Activated CD8-positive, alpha-beta memory T cell treated with anti-CD3 and anti-CD28 coated beads for 36 hours (primary cell): ENCODE measurements around the gene LUZP1. TPM values are rescaled to one million over a fixed set of nuclear protein-coding genes. Genes with fewer than 3 reads are reported as not detected.

Experiments used
- CTCF ChIA-PET: fragments of 350-600 bp; sonication (Branson Sonifier 250); formaldehyde crosslinking; loops from one replicate; lab custom pipeline; 2021; ENCODE audit warnings: antibody characterized with exemption; lab: Charles Lee
- POLR2A ChIA-PET: fragments of 350-600 bp; sonication (Branson Sonifier 250); formaldehyde crosslinking; loops from one replicate; lab custom pipeline; 2021; ENCODE audit warnings: antibody characterized with exemption; lab: Charles Lee
- total RNA-seq, 2 experiments: library from RNA; stranded (reverse); gene quantifications; one replicate each; pipeline ENCODE4 v1.2.3, GENCODE V29; 2021

LUZP1 gene
- total RNA-seq, 2 experiments from 2014 or later: 20.4 to 20.7 TPM

GRCh38 chr1:23103001-23103889 lies 65.4 kb downstream of the LUZP1 start:
- CTCF ChIA-PET: interaction anchor here (0.9 to 14.4 kb wide), 2 partner anchors 16 to 79 kb away, joined by 4 to 219 read pairs; no protein-coding TSS in a partner anchor
- POLR2A ChIA-PET: interaction anchor here (1.2 to 1.4 kb wide), 3 partner anchors 9 to 241 kb away, joined by 3 to 5 read pairs (median 4); partner anchors contain the start of gene HNRNPR

- ChIA-PET POLR2A (interaction anchor here (0.6 to 1.4 kb wide), 4 partner anchors 10 to 242 kb away, joined by 3 to 5 read pairs (median 4); partner anchors contain the start of genes HNRNPR and LUZP1), CTCF (interaction anchor here (14.4 kb wide), 1 partner anchor 80 kb away, joined by 219 read pairs; no protein-coding TSS in a partner anchor)
These were observed 66.4 kb downstream of the LUZP1 start for GRCh38 chr1:23102289-23102688.

GRCh38 chr1:23101887-23102286 lies 66.8 kb downstream of the LUZP1 start:
- ChIA-PET CTCF (interaction anchor here (14.4 kb wide), 1 partner anchor 81 kb away, joined by 219 read pairs; no protein-coding TSS in a partner anchor), POLR2A (interaction anchor here (0.6 to 1.4 kb wide), 2 partner anchors 67 to 242 kb away, joined by 3 to 4 read pairs; partner anchors contain the start of genes HNRNPR and LUZP1)

GRCh38 chr1:23101101-23101827 lies 67.4 kb downstream of the LUZP1 start:
- ChIA-PET POLR2A (interaction anchor here (0.7 to 2.4 kb wide), 2 partner anchors 9 to 82 kb away, joined by 6 to 8 read pairs; no protein-coding TSS in a partner anchor), CTCF (interaction anchor here (1.1 to 14.4 kb wide), 3 partner anchors 7 to 81 kb away, joined by 3 to 219 read pairs (median 5); no protein-coding TSS in a partner anchor)

GRCh38 chr1:23100074-23100748 lies 68.4 kb downstream of the LUZP1 start:
- ChIA-PET CTCF (interaction anchor here (1.0 to 14.4 kb wide), 5 partner anchors 9 to 125 kb away, joined by 3 to 219 read pairs (median 5); no protein-coding TSS in a partner anchor), POLR2A (interaction anchor here (0.6 to 2.4 kb wide), 3 partner anchors 10 to 83 kb away, joined by 4 to 8 read pairs (median 6); no protein-coding TSS in a partner anchor)

GRCh38 chr1:23099171-23099536 lies 69.5 kb downstream of the LUZP1 start:
- ChIA-PET POLR2A (interaction anchor here (2.4 kb wide), 1 partner anchor 84 kb away, joined by 6 read pairs; no protein-coding TSS in a partner anchor), CTCF (interaction anchor here (0.6 to 14.4 kb wide), 11 partner anchors 9 to 248 kb away, joined by 3 to 219 read pairs (median 5); no protein-coding TSS in a partner anchor)

- POLR2A ChIA-PET: interaction anchor here (2.4 kb wide), 1 partner anchor 85 kb away, joined by 6 read pairs; no protein-coding TSS in a partner anchor
- CTCF ChIA-PET: interaction anchor here (0.6 to 14.4 kb wide), 14 partner anchors 10 to 249 kb away, joined by 3 to 219 read pairs (median 4); no protein-coding TSS in a partner anchor
These were observed 70.0 kb downstream of the LUZP1 start for GRCh38 chr1:23098463-23099170.

GRCh38 chr1:23097316-23097715 lies 71.3 kb downstream of the LUZP1 start:
- POLR2A ChIA-PET: no interaction called here
- CTCF ChIA-PET: interaction anchor here (1.6 to 14.4 kb wide), 2 partner anchors 22 to 85 kb away, joined by 5 to 219 read pairs; no protein-coding TSS in a partner anchor

- CTCF ChIA-PET: interaction anchor here (14.4 kb wide), 1 partner anchor 90 kb away, joined by 219 read pairs; no protein-coding TSS in a partner anchor
- POLR2A ChIA-PET: no interaction called here
These were observed 76.2 kb downstream of the LUZP1 start for GRCh38 chr1:23092447-23092846.

- CTCF ChIA-PET: interaction anchor here (14.4 kb wide), 1 partner anchor 91 kb away, joined by 219 read pairs; no protein-coding TSS in a partner anchor
- POLR2A ChIA-PET: no interaction called here
These were observed 77.1 kb downstream of the LUZP1 start for GRCh38 chr1:23091545-23091944.

GRCh38 chr1:23090056-23090455 lies 78.6 kb downstream of the LUZP1 start:
- POLR2A ChIA-PET: no interaction called here
- CTCF ChIA-PET: interaction anchor here (0.7 to 14.4 kb wide), 3 partner anchors 21 to 95 kb away, joined by 3 to 219 read pairs (median 12); no protein-coding TSS in a partner anchor

GRCh38 chr1:23088027-23088426 lies 80.6 kb downstream of the LUZP1 start:
- POLR2A ChIA-PET: no interaction called here

GRCh38 chr1:23085696-23086095 lies 83.0 kb downstream of the LUZP1 start:
- ChIA-PET CTCF (interaction anchor here (0.6 to 1.3 kb wide), 2 partner anchors 13 to 408 kb away, joined by 3 read pairs; no protein-coding TSS in a partner anchor), POLR2A (no interaction called here)

More at GRCh38 chr1:23088027-23088426, 80.6 kb downstream of the LUZP1 start:
- CTCF ChIA-PET: interaction anchor here (0.9 to 1.3 kb wide), 2 partner anchors 97 to 100 kb away, joined by 3 to 5 read pairs; no protein-coding TSS in a partner anchor

- ChIA-PET CTCF (interaction anchor here (1.3 kb wide), 1 partner anchor 14 kb away, joined by 3 read pairs; no protein-coding TSS in a partner anchor), POLR2A (interaction anchor here (0.5 kb wide), 1 partner anchor 11 kb away, joined by 6 read pairs; no protein-coding TSS in a partner anchor)
These were observed 83.8 kb downstream of the LUZP1 start for GRCh38 chr1:23084880-23085279.

GRCh38 chr1:23083714-23084480 lies 84.8 kb downstream of the LUZP1 start:
- CTCF ChIA-PET: no interaction called here
- POLR2A ChIA-PET: no interaction called here

- POLR2A ChIA-PET: no interaction called here
- CTCF ChIA-PET: interaction anchor here (0.8 kb wide), 1 partner anchor 103 kb away, joined by 3 read pairs; no protein-coding TSS in a partner anchor
These were observed 87.3 kb downstream of the LUZP1 start for GRCh38 chr1:23081376-23081775.
